Loucy (cell line): ENCODE measurements around the gene MDM2.

Experiments
- H2AFZ ChIP-seq: fragments of 200-600 bp; sonication (generic); 2 replicates; pipeline ENCODE4 v1.6.0; 2016; ENCODE audit warnings: antibody characterized with exemption, mild to moderate bottlenecking, low read length, moderate library complexity
- H3F3A ChIP-seq: fragments of 200-600 bp; 2 replicates; pipeline ENCODE4 v1.6.0; 2016; ENCODE audit warnings: antibody characterized with exemption, low read depth, mild to moderate bottlenecking
- H3K27me3 ChIP-seq: fragments of 200-600 bp; sonication (generic); 2 replicates; pipeline ENCODE4 v1.6.1; 2014; ENCODE audit warnings: low read length, mild to moderate bottlenecking; ENCODE audit not compliant: insufficient read depth, poor library complexity, severe bottlenecking
- H3K36me3 ChIP-seq: fragments of 200-600 bp; sonication (generic); 2 replicates; pipeline ENCODE4 v1.6.1; 2016; ENCODE audit warnings: low read length; ENCODE audit not compliant: insufficient read depth
- H3K4me1 ChIP-seq: fragments of 200-600 bp; sonication (generic); 2 replicates; pipeline ENCODE4 v1.5.1; 2014; ENCODE audit warnings: low read length, mild to moderate bottlenecking; ENCODE audit not compliant: insufficient read depth, poor library complexity, severe bottlenecking
- H3K4me2 ChIP-seq: fragments of 200-600 bp; sonication (generic); 2 replicates; pipeline ENCODE4 v1.6.0; 2014; ENCODE audit warnings: antibody characterized with exemption, low read length, low read depth, mild to moderate bottlenecking; ENCODE audit not compliant: poor library complexity, severe bottlenecking
- H3K4me3 ChIP-seq: fragments of 200-600 bp; sonication (generic); 2 replicates; pipeline ENCODE4 v1.5.1; 2014; ENCODE audit warnings: low read length, mild to moderate bottlenecking, mixed read lengths; ENCODE audit not compliant: poor library complexity, severe bottlenecking
- H3K79me2 ChIP-seq: fragments of 200-600 bp; sonication (generic); 2 replicates; pipeline ENCODE4 v1.6.1; 2014; ENCODE audit warnings: low read length; ENCODE audit not compliant: insufficient read depth
- H3K9ac ChIP-seq: fragments of 200-600 bp; sonication (generic); 2 replicates; pipeline ENCODE4 v1.6.0; 2014; ENCODE audit warnings: mild to moderate bottlenecking, low read depth, low read length, moderate library complexity; ENCODE audit not compliant: poor library complexity, severe bottlenecking
- H3K9me2 ChIP-seq: fragments of 200-600 bp; sonication (generic); replicated peaks from 2 replicates; pipeline ENCODE4 v1.6.1; 2016; ENCODE audit warnings: low read depth, low read length, mixed read lengths
- H3K9me3 ChIP-seq: fragments of 200-600 bp; sonication (generic); 2 replicates; pipeline ENCODE4 v1.6.1; 2014; ENCODE audit warnings: mild to moderate bottlenecking, antibody characterized with exemption, low read length, low read depth; ENCODE audit not compliant: insufficient read depth
- H4K20me1 ChIP-seq: fragments of 200-600 bp; sonication (generic); 2 replicates; pipeline ENCODE4 v1.6.0; 2014; ENCODE audit warnings: antibody characterized with exemption, low read length, mild to moderate bottlenecking; ENCODE audit not compliant: insufficient read depth, poor library complexity, severe bottlenecking
- EZH2phosphoT487 ChIP-seq: fragments of 200-600 bp; IDR thresholded peaks from 2 replicates; pipeline ENCODE4 v1.6.1; 2018; ENCODE audit warnings: antibody characterized with exemption, mild to moderate bottlenecking, moderate library complexity, borderline replicate concordance
- TF ChIP-seq, protein P1 (sequence below): fragments of 200-600 bp; sonication (generic); conservative IDR thresholded peaks from 2 replicates; pipeline ENCODE4 v1.5.1; 2014; ENCODE audit warnings: mild to moderate bottlenecking, antibody characterized with exemption, low read length

MDM2 gene

DNA sequence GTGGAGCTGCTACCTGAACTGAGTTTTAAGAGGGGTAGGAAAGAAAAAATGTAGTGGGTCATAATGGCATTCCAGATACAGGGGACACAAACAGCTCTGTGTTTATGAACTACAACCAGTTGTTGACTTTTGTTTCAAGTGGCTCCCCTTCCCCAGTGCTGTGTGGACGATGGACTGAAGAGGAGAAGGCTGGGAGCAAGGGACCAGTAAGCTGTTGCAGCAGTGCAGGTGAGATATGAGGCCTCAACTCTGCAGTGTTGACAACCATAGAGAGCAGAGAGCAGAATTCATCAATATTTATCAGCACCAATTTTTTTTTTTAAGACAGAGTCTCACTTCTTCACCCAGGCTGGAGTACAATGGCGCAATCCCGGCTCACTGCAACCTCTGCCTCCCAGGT, 46.6 kb downstream of the MDM2 start:
- no peak overlapping the region for H2AFZ ChIP-seq
- H3K27me3 ChIP-seq, result no peaks in the 10 kb centered on the region
- no peaks in the 10 kb centered on the region for H3K9me3 ChIP-seq
- H4K20me1 ChIP-seq, result no peaks in the 10 kb centered on the region
- H3K4me3 ChIP-seq, result no peak overlapping the region
- H3K9ac ChIP-seq, result no peak overlapping the region
- H3K4me1 ChIP-seq, result no peaks in the 10 kb centered on the region
- no peaks in the 10 kb centered on the region for H3K79me2 ChIP-seq
- no peaks in the 10 kb centered on the region for H3F3A ChIP-seq
- H3K4me2 ChIP-seq, result no peak overlapping the region
- TF ChIP-seq, protein P1, sequence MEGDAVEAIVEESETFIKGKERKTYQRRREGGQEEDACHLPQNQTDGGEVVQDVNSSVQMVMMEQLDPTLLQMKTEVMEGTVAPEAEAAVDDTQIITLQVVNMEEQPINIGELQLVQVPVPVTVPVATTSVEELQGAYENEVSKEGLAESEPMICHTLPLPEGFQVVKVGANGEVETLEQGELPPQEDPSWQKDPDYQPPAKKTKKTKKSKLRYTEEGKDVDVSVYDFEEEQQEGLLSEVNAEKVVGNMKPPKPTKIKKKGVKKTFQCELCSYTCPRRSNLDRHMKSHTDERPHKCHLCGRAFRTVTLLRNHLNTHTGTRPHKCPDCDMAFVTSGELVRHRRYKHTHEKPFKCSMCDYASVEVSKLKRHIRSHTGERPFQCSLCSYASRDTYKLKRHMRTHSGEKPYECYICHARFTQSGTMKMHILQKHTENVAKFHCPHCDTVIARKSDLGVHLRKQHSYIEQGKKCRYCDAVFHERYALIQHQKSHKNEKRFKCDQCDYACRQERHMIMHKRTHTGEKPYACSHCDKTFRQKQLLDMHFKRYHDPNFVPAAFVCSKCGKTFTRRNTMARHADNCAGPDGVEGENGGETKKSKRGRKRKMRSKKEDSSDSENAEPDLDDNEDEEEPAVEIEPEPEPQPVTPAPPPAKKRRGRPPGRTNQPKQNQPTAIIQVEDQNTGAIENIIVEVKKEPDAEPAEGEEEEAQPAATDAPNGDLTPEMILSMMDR, result no peak
- no peak for TF ChIP-seq EZH2phosphoT487
- H3K36me3 ChIP-seq, result no peaks in the 10 kb centered on the region
- H3K9me2 ChIP-seq, result no peaks in the 10 kb centered on the region

DNA sequence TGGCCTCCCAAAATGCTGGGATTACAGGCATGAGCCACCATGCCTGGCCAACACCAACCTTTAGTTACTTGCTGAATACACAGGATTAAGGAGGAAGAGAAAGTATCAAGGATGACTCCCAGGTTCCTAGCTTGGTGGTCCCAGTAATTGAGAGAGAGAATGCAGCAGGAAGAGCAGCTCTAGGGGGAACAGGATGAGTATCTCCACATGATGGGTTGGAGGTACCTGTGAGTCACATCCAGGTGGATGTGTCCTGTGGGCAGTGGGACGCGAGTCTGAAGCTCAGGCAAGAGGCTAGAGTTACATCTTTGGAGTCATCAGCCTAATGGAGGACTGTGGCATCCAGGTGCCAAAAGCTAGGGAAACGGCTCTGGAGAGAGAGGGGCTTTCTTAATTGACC, 47.1 kb downstream of the MDM2 start:
- H3K9me3 ChIP-seq, result no peaks in the 10 kb centered on the region
- no peaks in the 10 kb centered on the region for H3K4me1 ChIP-seq
- H3K4me3 ChIP-seq, result no peak overlapping the region
- H3K9me2 ChIP-seq, result no peaks in the 10 kb centered on the region
- no peak for TF ChIP-seq EZH2phosphoT487
- TF ChIP-seq, protein P1, result no peak
- H4K20me1 ChIP-seq, result no peaks in the 10 kb centered on the region
- H2AFZ ChIP-seq, result no peak overlapping the region
- no peaks in the 10 kb centered on the region for H3K79me2 ChIP-seq
- H3K4me2 ChIP-seq, result no peak overlapping the region
- H3K36me3 ChIP-seq, result no peaks in the 10 kb centered on the region
- H3K9ac ChIP-seq, result no peak overlapping the region
- H3F3A ChIP-seq, result no peaks in the 10 kb centered on the region
- no peaks in the 10 kb centered on the region for H3K27me3 ChIP-seq

DNA sequence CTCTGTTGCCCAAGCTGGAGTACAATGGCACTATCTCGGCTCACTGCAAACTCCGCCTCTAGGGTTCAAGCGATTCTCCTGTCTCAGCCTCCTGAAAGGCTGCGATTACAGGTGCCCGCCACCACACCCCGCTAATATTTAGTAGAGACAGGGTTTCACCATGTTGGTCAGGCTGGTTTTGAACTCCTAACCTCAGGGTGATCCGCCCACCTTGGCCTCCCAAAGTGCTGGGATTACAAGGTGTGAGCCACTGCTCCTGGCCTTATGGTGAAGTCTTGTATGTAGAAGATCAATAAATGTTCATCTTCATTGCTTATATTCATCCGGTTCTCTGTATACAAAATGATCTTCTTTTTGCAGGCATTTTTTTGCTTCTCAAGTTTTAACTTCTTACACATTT, 47.8 kb downstream of the MDM2 start:
- no peak overlapping the region for H2AFZ ChIP-seq
- no peak overlapping the region for H3K4me3 ChIP-seq
- H4K20me1 ChIP-seq, result no peaks in the 10 kb centered on the region

More for the DNA sequence above, 47.8 kb downstream of the MDM2 start:
- no peaks in the 10 kb centered on the region for H3K36me3 ChIP-seq
- no peaks in the 10 kb centered on the region for H3K9me3 ChIP-seq
- H3K4me2 ChIP-seq, result no peak overlapping the region
- H3F3A ChIP-seq, result no peaks in the 10 kb centered on the region
- no peaks in the 10 kb centered on the region for H3K9me2 ChIP-seq
- H3K4me1 ChIP-seq, result no peaks in the 10 kb centered on the region
- no peaks in the 10 kb centered on the region for H3K27me3 ChIP-seq
- no peaks in the 10 kb centered on the region for H3K79me2 ChIP-seq
- TF ChIP-seq EZH2phosphoT487, result no peak
- TF ChIP-seq, protein P1, result no peak
- H3K9ac ChIP-seq, result no peak overlapping the region
